HTR-8/SVneo (cell line): ENCODE results near the gene WDR62.

Experiments used
- DNase-seq: peaks from one replicate; pipeline ENCODE4 v3.0.0; 2011; ENCODE audit warnings: low spot score, mixed read lengths; ENCODE audit not compliant: insufficient read length
- FAIRE-seq: peaks from 2 replicates; lab custom pipeline; 2011; peaks lifted over from hg19 to GRCh38; lab: Jason Lieb, UNC

Gene WDR62

GRCh38 chr19:36136964-36137686 is 82.4 kb downstream of the WDR62 start:
- DNase-seq: peak; percentile 68

DNA sequence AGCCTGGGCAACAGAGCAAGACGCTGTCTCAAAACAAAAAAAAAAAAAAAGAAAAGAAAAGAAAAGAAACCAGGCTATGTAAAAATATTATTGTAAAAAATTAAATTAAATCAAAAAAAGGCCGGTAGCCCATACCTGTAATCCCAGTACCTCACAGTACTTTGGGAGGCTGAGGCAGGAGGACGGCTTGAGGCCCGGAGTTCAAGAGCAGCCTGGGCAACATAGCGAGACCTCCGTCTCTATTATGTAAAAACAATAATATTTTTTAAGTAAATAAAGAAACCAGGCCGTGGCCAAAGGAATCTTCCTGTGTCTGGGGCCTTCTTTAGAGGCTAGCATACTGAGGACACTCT is 84.4 kb downstream of the WDR62 start:
- no peak for DNase-seq
- no peak for FAIRE-seq

More at GRCh38 chr19:36136964-36137686, 82.4 kb downstream of the WDR62 start:
- FAIRE-seq: no peak

DNA sequence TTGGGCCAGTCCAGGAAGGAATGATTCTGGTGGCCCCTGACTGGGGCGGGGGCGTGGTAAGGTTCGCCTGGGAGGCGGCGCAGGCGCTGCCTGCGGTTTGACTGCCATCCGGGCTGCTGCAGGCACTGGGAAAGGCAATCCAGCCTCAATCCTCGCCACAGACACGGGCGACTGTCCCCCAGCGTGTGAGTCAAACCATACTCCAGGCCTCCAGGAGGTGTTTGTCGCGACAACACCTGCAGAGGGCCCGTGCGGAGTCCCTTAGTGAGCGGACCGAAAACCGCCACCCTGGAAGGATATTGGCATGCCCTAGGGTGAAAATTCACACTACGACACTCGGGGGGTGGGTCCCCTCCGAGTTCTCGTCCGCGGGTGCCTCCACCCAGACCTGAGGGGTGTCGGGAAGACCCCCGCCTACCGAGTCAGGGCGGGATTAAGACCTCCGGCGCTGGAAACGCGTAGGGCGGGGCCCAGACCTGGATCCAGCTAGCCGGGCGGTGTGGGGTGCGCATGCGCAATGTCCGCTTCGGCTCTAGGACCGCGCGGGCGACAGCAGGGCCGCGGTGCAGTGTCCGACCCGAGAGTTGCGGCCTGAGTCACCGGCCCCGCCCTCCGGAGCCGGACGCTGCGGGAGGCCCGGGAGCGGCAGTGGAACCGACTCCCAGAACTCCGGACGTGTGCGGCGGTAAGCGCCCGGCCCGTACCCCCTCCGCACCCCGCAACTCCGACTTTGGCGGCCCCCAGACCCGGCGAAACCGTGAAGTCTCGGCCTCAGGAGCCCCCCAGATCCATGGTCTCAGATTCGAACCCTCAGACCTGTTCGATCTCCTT is 85.0 kb downstream of the WDR62 start, which contains the start of gene CAPNS1:
Gene CAPNS1 (plus strand): TSS at position 594 of the 831 bp plus-strand sequence. CDS start 946 bp downstream, outside the sequence.
- DNase-seq: peak; percentile 96
- FAIRE-seq: peak; percentile 86

- FAIRE-seq (no peak), DNase-seq (peak; percentile 68)
Observed at GRCh38 chr19:36140304-36141038, 85.8 kb downstream of the WDR62 start.

GRCh38 chr19:36141039-36141927 is 86.6 kb downstream of the WDR62 start:
- peak; percentile 85 for DNase-seq
- FAIRE-seq: peak; percentile 60

DNA sequence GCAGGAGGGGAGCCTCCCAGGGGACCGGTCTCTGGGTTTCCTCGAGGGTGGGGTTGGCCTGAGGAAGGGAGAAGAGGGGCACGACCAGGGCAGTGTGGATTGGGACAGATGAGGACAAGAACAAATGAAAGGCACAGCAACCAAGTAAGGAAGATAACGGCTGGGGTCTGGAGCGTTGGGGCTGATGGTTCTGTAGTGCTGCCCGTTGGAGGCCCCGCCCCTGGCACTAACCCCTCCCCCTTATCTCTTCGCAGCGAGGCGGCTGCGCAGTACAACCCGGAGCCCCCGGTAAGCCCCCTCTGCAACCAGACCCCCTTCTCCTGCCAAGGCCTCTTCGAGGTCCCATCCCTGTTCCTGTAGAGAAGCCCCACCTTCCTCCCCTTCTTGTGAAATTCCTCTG is 87.3 kb downstream of the WDR62 start:
- no peak for DNase-seq
- FAIRE-seq: no peak

- DNase-seq (no peak), FAIRE-seq (no peak)
Observed at GRCh38 chr19:36142496-36142895, 87.8 kb downstream of the WDR62 start.

DNA sequence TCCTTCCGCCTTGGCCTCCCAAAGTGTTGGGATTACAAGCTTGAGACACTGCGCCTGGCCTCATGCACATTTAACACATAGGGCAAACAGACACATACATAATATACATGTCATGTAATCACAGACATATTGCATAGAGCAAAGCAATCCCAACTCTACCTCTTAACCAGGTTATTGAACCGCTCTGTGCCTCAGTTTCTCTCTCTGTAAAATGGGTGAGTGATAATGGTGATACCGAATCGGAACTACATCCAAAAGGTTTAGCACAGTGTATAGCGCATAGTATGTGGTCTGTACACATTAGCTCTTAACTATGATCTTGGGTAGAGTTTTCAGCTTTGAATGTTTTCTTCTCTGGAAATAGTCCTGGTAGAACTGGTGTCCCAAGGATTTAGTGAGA is 89.9 kb downstream of the WDR62 start:
- DNase-seq: no peak
- no peak for FAIRE-seq

DNA sequence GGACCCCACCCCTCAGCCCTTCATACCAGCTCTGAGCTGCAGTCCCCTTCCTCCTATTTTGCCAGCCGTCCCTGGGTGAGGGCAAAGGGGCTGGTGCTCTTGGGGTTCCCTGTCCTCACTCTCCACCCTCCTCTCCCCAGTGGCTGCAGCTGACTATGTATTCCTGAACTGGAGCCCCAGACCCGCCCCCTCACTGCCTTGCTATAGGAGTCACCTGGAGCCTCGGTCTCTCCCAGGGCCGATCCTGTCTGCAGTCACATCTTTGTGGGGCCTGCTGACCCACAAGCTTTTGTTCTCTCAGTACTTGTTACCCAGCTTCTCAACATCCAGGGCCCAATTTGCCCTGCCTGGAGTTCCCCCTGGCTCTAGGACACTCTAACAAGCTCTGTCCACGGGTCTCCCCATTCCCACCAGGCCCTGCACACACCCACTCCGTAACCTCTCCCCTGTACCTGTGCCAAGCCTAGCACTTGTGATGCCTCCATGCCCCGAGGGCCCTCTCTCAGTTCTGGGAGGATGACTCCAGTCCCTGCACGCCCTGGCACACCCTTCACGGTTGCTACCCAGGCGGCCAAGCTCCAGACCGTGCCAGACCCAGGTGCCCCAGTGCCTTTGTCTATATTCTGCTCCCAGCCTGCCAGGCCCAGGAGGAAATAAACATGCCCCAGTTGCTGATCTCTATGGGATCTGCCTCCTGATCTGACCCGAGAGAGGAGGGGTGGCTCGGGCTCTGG is 95.1 kb downstream of the WDR62 start:
- FAIRE-seq: no peak
- no peak for DNase-seq

DNA sequence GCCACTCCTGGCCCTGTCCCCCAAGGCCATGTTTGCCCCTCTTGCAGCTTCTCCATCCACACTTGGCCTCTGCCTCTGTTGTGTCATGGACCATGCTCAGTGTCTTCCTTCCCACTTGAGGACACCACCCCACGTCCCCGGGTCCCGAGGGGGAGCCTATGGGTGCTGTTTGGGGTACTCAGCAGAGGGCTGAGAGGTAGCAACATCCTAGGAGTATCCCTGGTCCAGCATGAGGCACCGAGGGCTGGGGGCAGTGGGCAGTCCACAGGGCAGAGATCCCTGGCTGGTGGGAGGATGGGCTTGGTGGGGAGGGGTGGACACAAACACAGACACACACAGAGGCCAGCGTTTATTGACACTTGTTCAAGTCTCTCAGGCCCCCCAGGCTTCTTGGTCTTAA is 95.9 kb downstream of the WDR62 start:
- DNase-seq (no peak), FAIRE-seq (no peak)

DNA sequence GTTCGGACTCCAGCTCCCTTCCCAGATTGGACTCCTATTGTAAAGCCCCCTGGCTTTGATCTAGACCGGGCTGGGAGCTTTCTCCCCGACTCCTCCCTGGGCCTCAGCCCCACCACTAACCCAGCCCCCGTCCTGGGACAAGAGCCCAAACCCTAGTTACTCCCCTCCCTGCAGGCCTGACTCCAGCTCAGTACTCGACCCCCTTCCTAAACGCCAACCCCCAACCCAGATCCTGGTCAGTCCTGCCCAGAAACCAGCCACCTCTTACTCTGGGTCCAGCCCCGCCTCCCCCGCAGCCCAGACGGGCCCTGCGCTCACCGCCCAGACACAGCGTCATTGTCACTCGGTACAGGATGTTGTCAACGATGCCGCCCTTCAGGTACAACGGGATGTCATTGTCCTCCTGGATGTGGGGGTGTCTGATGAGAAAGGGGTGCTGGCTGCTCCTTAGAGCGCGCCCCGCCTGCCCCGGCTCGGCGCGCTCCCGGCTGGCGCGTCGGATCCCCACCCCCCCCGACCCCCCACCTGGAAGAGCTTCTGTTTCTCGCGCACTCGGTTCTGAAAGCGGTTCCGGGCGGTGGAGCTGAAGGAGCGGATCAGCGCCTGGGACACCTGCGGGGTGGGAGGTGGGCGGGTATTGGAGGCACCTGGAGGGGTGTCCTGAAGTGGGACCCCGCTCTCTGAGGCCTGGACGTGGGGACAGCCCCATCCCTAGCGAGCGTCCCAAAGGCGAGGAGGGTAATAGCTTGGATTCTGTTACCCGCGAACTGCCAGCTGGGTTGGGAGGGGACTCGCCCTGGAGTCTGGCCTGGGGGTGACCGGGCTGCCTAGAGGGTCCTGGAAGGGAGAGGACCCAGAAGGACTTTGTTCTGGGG is 96.7 kb downstream of the WDR62 start:
- no peak for DNase-seq
- no peak for FAIRE-seq

DNA sequence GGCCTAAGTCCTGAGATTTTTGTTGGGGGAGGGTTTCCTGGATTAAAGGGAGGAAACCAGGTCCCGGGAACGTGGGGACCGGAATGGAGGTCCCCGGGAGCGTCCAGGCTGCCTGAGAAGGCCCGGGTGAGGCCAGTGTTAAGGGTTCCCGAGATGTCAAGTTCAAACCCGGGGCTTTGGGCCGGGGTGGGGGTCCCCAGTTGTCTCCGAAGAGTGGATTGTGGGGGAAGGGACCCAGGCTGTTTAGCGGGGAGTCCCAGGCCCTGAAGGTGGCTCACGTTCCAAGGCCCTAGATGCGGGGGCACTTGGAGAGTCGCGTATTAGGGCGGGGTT is 97.3 kb downstream of the WDR62 start:
- no peak for DNase-seq
- FAIRE-seq: no peak

- FAIRE-seq: no peak
Observed at GRCh38 chr19:36152352-36153091, 97.8 kb downstream of the WDR62 start, which contains the start of gene COX7A1. Gene COX7A1, minus strand, starts transcription at chr19:36152447. Its CDS starts 40 bp downstream, at chr19:36152407.

DNA sequence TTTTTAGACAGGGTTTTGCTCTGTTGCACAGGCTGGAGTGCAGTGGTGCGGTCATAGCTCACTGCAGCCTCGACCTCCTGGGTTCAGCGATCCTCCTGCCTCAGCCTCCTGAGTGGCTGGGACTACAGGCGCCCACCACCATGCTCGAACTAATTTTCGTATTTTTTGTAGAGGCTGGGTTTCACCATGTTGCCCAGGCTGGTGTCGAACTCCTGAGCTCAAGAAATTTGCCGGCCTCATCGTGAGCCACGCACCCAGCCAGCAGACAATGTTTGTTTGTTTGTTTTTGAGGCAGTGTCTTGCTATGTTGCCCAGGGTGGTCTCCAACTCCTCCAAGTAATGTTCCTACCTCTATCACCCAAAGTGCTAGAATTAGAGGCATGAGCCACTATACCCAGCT is 98.4 kb downstream of the WDR62 start:
- DNase-seq (no peak), FAIRE-seq (no peak)

More at GRCh38 chr19:36152352-36153091, 97.8 kb downstream of the WDR62 start, which contains the start of gene COX7A1:
- DNase-seq: no peak
